ENCODE measurements around the gene HMX3. TPM values are rescaled to one million over a fixed set of nuclear protein-coding genes. Genes with fewer than 3 reads are reported as not detected.
A peak's percentile ranks its signal among the peaks of the same experiment; 100 is the strongest.

Gene HMX3
- total and polyA plus RNA-seq, 4 donors, result 0.20 to 0.59 (median 0.27) TPM; not detected in 1

- Histone ChIP-seq H3K9me3 (ENCODE audit: control insufficient read depth, insufficient read depth, low read length) (no peaks in the 10 kb centered on the region), H3K27me3 (ENCODE audit: control insufficient read depth, insufficient read depth, low read length) (peaks cover 47% of the 10 kb centered on the region), H3K27ac (ENCODE audit: low read depth, low read length) (no peak overlapping the region), H3K4me3 (ENCODE audit: low read depth, low read length) (no peak overlapping the region), H3K36me3 (ENCODE audit: control insufficient read depth, insufficient read depth, low read length) (peaks cover 6% of the 10 kb centered on the region), H3K4me1 (ENCODE audit: control insufficient read depth, insufficient read depth, low read length) (peaks cover 30% of the 10 kb centered on the region)
- 20% methylated on average over 5 of the region's 9 CpGs for WGBS (ENCODE audit: insufficient coverage)
- no peak for DNase-seq (ENCODE audit: low read depth in 4 of 6, low spot score in 6 of 6)
Observed at GRCh38 chr10:123153486-123154091, 17.8 kb downstream of the HMX3 start.

DNA sequence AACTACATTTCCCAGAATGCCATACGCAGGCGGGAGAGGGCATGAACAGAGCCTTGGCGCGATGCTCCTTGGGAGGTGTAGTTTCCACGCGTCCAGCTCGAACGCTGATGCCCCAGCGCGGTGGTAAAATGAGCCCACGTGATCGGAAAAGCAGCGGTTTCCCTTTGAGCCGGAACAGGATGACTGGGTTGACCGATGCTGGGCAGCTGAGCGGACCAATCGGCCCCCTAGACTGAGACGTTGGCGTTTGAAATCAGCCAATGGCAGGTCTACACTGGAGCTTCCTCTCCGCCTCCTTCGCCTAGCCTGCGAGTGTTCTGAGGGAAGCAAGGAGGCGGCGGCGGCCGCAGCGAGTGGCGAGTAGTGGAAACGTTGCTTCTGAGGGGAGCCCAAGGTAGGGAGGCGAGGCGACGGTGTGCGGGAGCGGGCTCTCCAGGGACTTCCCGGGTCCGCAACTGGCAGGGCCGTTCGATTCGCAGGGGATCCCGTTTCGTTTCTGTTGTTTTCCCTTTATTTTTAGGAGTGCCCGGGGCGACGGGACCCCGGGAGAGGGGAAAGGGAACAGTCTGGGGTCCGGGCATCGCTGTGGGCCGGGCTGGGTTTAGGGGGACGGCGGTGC is 18.4 kb downstream of the HMX3 start, which contains the start of gene BUB3:
Gene BUB3 (plus strand): TSS at position 311 of the 619 bp plus-strand sequence. CDS start 516 bp downstream, outside the sequence.
- peaks cover 28% of the 10 kb centered on the region for H3K4me1 ChIP-seq (ENCODE audit: control insufficient read depth, insufficient read depth, low read length)
- peaks cover 41% of the 10 kb centered on the region for H3K27me3 ChIP-seq (ENCODE audit: control insufficient read depth, insufficient read depth, low read length)
- peak; percentile 97 to 100 (median 98) for DNase-seq (ENCODE audit: low read depth in 4 of 6, low spot score in 6 of 6)
- no peaks in the 10 kb centered on the region for H3K9me3 ChIP-seq (ENCODE audit: control insufficient read depth, insufficient read depth, low read length)
- under 1% methylated on average over 50 of the region's 50 CpGs for WGBS (ENCODE audit: insufficient coverage)
- peak within 1 kb of the TSS; percentile 91 for H3K4me3 ChIP-seq (ENCODE audit: low read depth, low read length)
- peaks cover 6% of the 10 kb centered on the region for H3K36me3 ChIP-seq (ENCODE audit: control insufficient read depth, insufficient read depth, low read length)
- peak within 1 kb of the TSS; percentile 89 for H3K27ac ChIP-seq (ENCODE audit: low read depth, low read length)

DNA sequence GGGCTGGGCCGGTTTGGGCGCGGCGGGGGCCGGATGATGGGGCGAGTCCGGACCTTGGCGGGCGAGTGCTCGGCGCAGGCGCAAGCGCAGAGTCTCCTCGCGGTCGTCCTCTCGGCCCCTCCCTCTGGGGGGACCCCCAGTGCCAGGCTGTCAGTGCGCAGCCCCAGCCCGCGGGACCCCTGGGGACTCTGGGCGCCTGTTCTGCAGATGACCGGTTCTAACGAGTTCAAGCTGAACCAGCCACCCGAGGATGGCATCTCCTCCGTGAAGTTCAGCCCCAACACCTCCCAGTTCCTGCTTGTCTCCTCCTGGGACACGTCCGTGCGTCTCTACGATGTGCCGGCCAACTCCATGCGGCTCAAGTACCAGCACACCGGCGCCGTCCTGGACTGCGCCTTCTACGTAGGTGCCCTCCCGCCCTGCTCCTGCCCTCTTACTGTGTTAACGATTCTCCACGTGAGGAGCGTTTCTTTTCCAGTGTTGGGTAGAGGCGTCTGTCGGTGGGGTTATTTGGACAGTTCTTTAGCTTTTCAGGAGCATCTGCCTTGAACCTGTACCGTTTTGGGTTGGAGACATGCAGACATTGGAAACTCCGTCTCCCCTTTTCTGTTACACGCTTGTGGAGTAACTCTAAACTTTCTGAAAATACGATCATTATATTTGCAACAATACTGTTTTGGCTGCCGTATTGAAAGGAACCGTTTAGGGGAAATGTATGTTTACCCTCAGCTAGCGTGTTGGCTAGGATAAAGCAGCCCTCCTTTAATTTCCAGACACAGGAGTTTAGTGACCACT is 19.1 kb downstream of the HMX3 start:
- Histone ChIP-seq H3K4me1 (ENCODE audit: control insufficient read depth, insufficient read depth, low read length) (peaks cover 21% of the 10 kb centered on the region), H3K27me3 (ENCODE audit: control insufficient read depth, insufficient read depth, low read length) (peaks cover 34% of the 10 kb centered on the region), H3K9me3 (ENCODE audit: control insufficient read depth, insufficient read depth, low read length) (no peaks in the 10 kb centered on the region), H3K36me3 (ENCODE audit: control insufficient read depth, insufficient read depth, low read length) (peaks cover 6% of the 10 kb centered on the region), H3K27ac (ENCODE audit: low read depth, low read length) (peak overlapping the region; percentile 89), H3K4me3 (ENCODE audit: low read depth, low read length) (peak overlapping the region; percentile 91)
- peak in 2 of 6 donors; percentile 76 to 77 for DNase-seq (ENCODE audit: low read depth in 4 of 6, low spot score in 6 of 6)
- 2% methylated on average over 39 of the region's 49 CpGs for WGBS (ENCODE audit: insufficient coverage)

GRCh38 chr10:123156078-123156477 is 20.3 kb downstream of the HMX3 start:
- Histone ChIP-seq H3K4me3 (ENCODE audit: low read depth, low read length) (no peak overlapping the region), H3K4me1 (ENCODE audit: control insufficient read depth, insufficient read depth, low read length) (peaks cover 12% of the 10 kb centered on the region), H3K27ac (ENCODE audit: low read depth, low read length) (no peak overlapping the region), H3K9me3 (ENCODE audit: control insufficient read depth, insufficient read depth, low read length) (no peaks in the 10 kb centered on the region), H3K36me3 (ENCODE audit: control insufficient read depth, insufficient read depth, low read length) (peaks cover 6% of the 10 kb centered on the region), H3K27me3 (ENCODE audit: control insufficient read depth, insufficient read depth, low read length) (peaks cover 23% of the 10 kb centered on the region)
- WGBS (ENCODE audit: insufficient coverage), result 83% methylated on average over 1 of the region's 2 CpGs
- no peak for DNase-seq (ENCODE audit: low read depth in 4 of 6, low spot score in 6 of 6)

GRCh38 chr10:123157210-123157609 is 21.4 kb downstream of the HMX3 start:
- no peak overlapping the region for H3K27ac ChIP-seq (ENCODE audit: low read depth, low read length)
- no peak overlapping the region for H3K4me3 ChIP-seq (ENCODE audit: low read depth, low read length)
- no peak for DNase-seq (ENCODE audit: low read depth in 4 of 6, low spot score in 6 of 6)
- H3K9me3 ChIP-seq (ENCODE audit: control insufficient read depth, insufficient read depth, low read length), result no peaks in the 10 kb centered on the region
- H3K36me3 ChIP-seq (ENCODE audit: control insufficient read depth, insufficient read depth, low read length), result peaks cover 6% of the 10 kb centered on the region
- peaks cover 11% of the 10 kb centered on the region for H3K27me3 ChIP-seq (ENCODE audit: control insufficient read depth, insufficient read depth, low read length)
- peaks cover 7% of the 10 kb centered on the region for H3K4me1 ChIP-seq (ENCODE audit: control insufficient read depth, insufficient read depth, low read length)
- WGBS (ENCODE audit: insufficient coverage), result 100% methylated on average over 2 of the region's 3 CpGs

DNA sequence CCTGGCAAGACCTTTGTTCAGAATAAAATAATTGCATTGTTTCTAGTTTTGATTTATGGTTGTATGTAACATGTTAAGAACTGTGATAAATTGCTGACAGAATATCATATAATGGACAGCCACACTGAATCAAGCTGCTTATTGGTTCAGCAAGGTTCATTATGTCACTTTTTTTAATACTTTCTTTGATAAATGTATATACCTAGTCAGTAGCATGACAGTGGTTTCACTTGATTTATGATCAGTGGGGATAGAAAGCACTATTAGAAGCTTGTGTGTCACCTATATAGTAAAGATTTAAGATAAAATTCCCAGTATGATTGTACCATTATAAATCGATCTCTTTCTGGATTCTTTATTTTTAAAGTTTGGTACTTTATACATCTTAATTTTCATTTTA is 22.9 kb downstream of the HMX3 start:
- no CpG with 5 or more reads among the region's 1 CpG for WGBS (ENCODE audit: insufficient coverage)
- no peak for DNase-seq (ENCODE audit: low read depth in 4 of 6, low spot score in 6 of 6)
- no peak overlapping the region for H3K4me3 ChIP-seq (ENCODE audit: low read depth, low read length)
- H3K9me3 ChIP-seq (ENCODE audit: control insufficient read depth, insufficient read depth, low read length), result no peaks in the 10 kb centered on the region
- peaks cover 7% of the 10 kb centered on the region for H3K4me1 ChIP-seq (ENCODE audit: control insufficient read depth, insufficient read depth, low read length)
- no peak overlapping the region for H3K27ac ChIP-seq (ENCODE audit: low read depth, low read length)
- no peaks in the 10 kb centered on the region for H3K27me3 ChIP-seq (ENCODE audit: control insufficient read depth, insufficient read depth, low read length)
- H3K36me3 ChIP-seq (ENCODE audit: control insufficient read depth, insufficient read depth, low read length), result peaks cover 6% of the 10 kb centered on the region

DNA sequence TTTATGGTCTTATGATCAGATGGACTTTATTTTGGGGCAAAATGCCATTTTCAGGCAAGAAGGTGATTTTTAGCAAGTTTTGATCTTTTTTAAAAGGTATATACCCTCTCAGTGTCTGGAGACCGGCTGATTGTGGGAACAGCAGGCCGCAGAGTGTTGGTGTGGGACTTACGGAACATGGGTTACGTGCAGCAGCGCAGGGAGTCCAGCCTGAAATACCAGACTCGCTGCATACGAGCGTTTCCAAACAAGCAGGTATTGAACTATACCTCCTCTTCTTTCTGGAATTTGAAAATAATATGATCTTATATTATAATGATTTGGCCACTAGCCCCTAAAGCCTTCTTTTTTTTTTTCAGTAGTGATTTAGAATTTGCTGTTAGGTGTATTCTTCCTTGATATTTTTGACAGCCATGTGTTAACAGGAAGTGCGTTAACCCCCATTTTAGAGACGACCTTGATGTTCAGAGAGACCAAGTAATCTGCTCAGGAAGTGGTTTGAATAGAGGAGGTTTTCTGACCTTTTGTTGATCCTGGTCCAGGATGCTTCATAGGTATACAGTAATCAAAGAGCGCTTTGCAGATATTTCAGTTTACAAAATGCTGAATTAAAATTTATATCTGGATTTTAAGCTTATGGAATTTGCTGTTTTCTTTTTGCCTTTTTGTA is 24.7 kb downstream of the HMX3 start:
- no peak overlapping the region for H3K27ac ChIP-seq (ENCODE audit: low read depth, low read length)
- DNase-seq (ENCODE audit: low read depth in 4 of 6, low spot score in 6 of 6), result no peak
- H3K27me3 ChIP-seq (ENCODE audit: control insufficient read depth, insufficient read depth, low read length), result no peaks in the 10 kb centered on the region
- H3K9me3 ChIP-seq (ENCODE audit: control insufficient read depth, insufficient read depth, low read length), result no peaks in the 10 kb centered on the region
- H3K36me3 ChIP-seq (ENCODE audit: control insufficient read depth, insufficient read depth, low read length), result peaks cover 6% of the 10 kb centered on the region
- H3K4me1 ChIP-seq (ENCODE audit: control insufficient read depth, insufficient read depth, low read length), result no peaks in the 10 kb centered on the region
- no peak overlapping the region for H3K4me3 ChIP-seq (ENCODE audit: low read depth, low read length)
- WGBS (ENCODE audit: insufficient coverage), result 71% methylated on average over 2 of the region's 11 CpGs

DNA sequence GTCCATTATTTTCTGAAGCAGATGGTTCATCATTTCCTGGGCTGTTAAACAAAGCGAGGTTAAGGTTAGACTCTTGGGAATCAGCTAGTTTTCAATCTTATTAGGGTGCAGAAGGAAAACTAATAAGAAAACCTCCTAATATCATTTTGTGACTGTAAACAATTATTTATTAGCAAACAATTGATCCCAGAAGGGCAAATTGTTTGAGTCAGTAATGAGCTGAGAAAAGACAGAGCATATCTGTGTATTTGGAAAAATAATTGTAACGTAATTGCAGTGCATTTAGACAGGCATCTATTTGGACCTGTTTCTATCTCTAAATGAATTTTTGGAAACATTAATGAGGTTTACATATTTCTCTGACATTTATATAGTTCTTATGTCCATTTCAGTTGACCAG is 28.5 kb downstream of the HMX3 start:
- Histone ChIP-seq H3K4me1 (ENCODE audit: control insufficient read depth, insufficient read depth, low read length) (no peaks in the 10 kb centered on the region), H3K4me3 (ENCODE audit: low read depth, low read length) (no peak overlapping the region), H3K27me3 (ENCODE audit: control insufficient read depth, insufficient read depth, low read length) (no peaks in the 10 kb centered on the region), H3K9me3 (ENCODE audit: control insufficient read depth, insufficient read depth, low read length) (no peaks in the 10 kb centered on the region), H3K27ac (ENCODE audit: low read depth, low read length) (no peak overlapping the region), H3K36me3 (ENCODE audit: control insufficient read depth, insufficient read depth, low read length) (no peaks in the 10 kb centered on the region)
- no CpG with 5 or more reads among the region's 2 CpGs for WGBS (ENCODE audit: insufficient coverage)
- no peak for DNase-seq (ENCODE audit: low read depth in 4 of 6, low spot score in 6 of 6)

DNA sequence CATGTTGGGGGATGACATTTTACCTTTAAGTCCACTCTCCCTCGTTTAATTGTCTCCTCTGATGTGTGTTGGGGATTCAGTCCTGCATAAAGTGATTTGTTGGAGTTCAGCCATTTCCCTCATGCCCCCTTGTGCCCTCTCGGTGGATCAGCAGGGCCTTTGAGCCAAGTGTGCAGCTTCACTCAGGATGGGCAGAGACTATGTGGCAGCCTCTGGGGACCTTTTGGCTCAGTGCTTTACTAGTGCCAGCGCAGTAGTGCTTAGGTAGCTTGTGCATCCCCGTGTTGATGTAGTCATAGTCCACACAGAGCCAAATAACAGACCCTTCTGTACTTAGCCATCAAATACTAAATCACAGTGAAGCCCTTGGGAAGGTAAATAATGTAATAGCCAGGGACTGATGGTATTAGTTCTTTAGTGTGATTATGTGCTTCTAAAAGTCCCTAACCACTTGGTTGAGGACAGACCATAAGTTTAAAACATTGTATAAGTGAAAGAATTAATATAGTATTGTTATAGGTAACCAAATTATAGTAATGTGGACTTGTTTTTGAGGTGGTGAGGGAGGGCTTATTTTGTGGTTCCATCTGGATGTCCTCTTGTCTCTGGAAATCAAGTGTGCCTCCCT is 29.8 kb downstream of the HMX3 start:
- WGBS (ENCODE audit: insufficient coverage), result 27% methylated on average over 1 of the region's 4 CpGs
- Histone ChIP-seq H3K36me3 (ENCODE audit: control insufficient read depth, insufficient read depth, low read length) (no peaks in the 10 kb centered on the region), H3K27me3 (ENCODE audit: control insufficient read depth, insufficient read depth, low read length) (no peaks in the 10 kb centered on the region), H3K4me1 (ENCODE audit: control insufficient read depth, insufficient read depth, low read length) (no peaks in the 10 kb centered on the region), H3K27ac (ENCODE audit: low read depth, low read length) (no peak overlapping the region), H3K4me3 (ENCODE audit: low read depth, low read length) (no peak overlapping the region), H3K9me3 (ENCODE audit: control insufficient read depth, insufficient read depth, low read length) (no peaks in the 10 kb centered on the region)
- DNase-seq (ENCODE audit: low read depth in 4 of 6, low spot score in 6 of 6), result peak in 1 of 6 donors; percentile 5
